Measurements from ENCODE around the gene BCAM.

GRCh38 chr19:44785993-44786392, 22.9 kb upstream of the BCAM start:
- TF ChIP-seq TAF1 (IDR thresholded peaks at IDR 0.05; ENCODE audit: borderline replicate concordance, insufficient read depth, low read length), result no peak
- TF ChIP-seq POLR2AphosphoS5 (IDR thresholded peaks at IDR 0.05; ENCODE audit: low read depth, low read length), result no peak
- TF ChIP-seq REST (IDR thresholded peaks at IDR 0.05; ENCODE audit: insufficient read depth in 1 of 2, low read depth in 2 of 2, low read length in 2 of 2), result no peak
